ENCODE data around the gene MAPKAP1. TPM values are rescaled to one million over a fixed set of nuclear protein-coding genes. Genes with fewer than 3 reads are reported as not detected.
"Not testable (repeated sequence)": the region's sequence is repeated elsewhere in the genome, so short reads cannot be mapped to it uniquely, and the experiment has no call there.

MAPKAP1 gene
- total RNA-seq, 2 donors from 2014 or later = 42.2 to 66.5 TPM

DNA sequence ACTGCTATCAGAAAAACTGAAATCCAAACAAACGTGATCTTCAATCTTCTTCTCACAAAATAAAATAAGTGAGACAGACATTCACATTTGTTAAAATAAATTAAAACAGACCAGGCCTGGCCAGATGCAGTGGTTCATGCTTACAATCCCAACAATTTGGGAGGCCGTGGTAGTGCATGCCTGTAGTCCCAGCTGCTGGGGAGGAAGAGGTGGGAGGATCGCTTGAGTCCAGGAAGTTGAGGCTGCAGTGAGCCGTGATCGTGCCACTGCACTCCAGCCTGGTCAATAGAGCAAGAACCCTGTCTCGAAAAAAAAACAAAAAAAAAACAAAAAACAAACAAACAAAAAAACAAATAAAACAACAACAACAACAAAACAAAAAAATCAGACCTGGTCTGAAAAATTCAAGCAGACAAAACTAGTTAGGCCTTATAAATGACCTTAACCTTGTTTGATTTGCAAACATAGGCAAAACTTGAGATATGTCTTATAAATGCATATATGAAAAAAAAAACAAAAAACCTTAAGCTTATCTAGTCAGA, 10.8 kb downstream of the MAPKAP1 start:
- peaks cover 11% of the 10 kb centered on the region for H3K36me3 Mint-ChIP-seq (ENCODE audit: low read depth)
- H3K4me3 Mint-ChIP-seq = no peak overlapping the region
- H3K4me1 Mint-ChIP-seq = peaks cover 15% of the 10 kb centered on the region
- no peak overlapping the region for H3K27ac Mint-ChIP-seq
- no peaks in the 10 kb centered on the region for H3K9me3 Mint-ChIP-seq
- ATAC-seq (replicated peaks) = no peak
- no peaks in the 10 kb centered on the region for H3K27me3 Mint-ChIP-seq

DNA sequence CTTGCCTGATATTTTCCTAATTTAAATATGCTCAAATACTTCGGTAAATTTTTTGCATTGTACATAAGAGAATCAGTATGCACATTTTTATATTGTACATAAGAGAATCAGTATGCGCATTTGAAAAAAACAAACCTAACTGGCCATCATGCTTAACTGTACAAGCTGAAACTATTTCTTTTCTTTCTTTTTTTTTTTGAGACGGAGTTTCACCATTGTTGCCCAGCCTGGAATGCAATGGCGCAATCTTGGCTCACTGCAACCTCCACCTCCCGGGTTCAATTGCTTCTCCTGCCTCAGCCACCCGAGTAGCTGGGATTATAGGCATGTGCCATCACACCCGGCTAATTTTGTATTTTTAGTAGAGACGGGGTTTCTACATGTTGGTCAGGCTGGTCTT, 11.5 kb downstream of the MAPKAP1 start:
- H3K27me3 Mint-ChIP-seq; ATAC-seq (replicated peaks); H3K27ac Mint-ChIP-seq; H3K9me3 Mint-ChIP-seq; H3K4me3 Mint-ChIP-seq: not testable (repeated sequence)
- Mint-ChIP-seq H3K36me3 (ENCODE audit: low read depth) (peaks cover 11% of the 10 kb centered on the region), H3K4me1 (peaks cover 16% of the 10 kb centered on the region)

DNA sequence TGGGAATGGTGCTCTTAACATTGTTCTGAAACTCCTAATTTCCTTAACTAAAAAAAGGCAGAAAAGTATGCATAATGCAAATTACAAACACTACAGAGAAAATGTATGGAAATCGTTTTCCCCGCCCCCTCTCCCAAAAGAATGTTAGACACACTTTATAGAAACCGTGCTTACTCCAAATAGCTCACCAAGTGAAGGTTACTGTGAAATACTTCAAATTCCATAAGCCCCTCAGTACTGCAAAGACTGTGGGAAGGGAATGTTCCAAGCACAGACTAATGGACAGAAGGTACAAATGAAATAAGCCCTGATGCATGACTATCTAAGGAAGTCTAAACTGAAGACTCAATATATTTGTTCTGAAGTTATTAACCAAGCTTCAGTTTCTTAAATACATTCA, 12.5 kb downstream of the MAPKAP1 start:
- Mint-ChIP-seq H3K4me3 (no peak overlapping the region), H3K4me1 (peaks cover 22% of the 10 kb centered on the region), H3K27ac (no peak overlapping the region), H3K27me3 (no peaks in the 10 kb centered on the region), H3K9me3 (no peaks in the 10 kb centered on the region), H3K36me3 (ENCODE audit: low read depth) (peaks cover 11% of the 10 kb centered on the region)
- no peak for ATAC-seq (replicated peaks)

DNA sequence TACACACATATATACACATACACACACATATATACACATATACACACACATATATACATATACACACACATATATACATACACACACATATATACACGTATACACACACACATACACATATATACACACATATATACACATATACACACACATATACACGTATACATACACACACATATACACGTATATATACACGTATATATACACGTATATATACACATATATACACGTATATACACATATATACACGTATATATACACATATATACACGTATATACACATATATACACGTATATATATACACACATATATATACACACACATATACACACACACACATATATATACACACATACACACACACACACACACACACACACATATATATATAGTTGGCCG, 13.5 kb downstream of the MAPKAP1 start:
- H3K9me3 Mint-ChIP-seq; ATAC-seq (replicated peaks); H3K27ac Mint-ChIP-seq; H3K27me3 Mint-ChIP-seq; H3K4me3 Mint-ChIP-seq: not testable (repeated sequence)
- Mint-ChIP-seq H3K36me3 (ENCODE audit: low read depth) (peaks cover 11% of the 10 kb centered on the region), H3K4me1 (peaks cover 22% of the 10 kb centered on the region)

DNA sequence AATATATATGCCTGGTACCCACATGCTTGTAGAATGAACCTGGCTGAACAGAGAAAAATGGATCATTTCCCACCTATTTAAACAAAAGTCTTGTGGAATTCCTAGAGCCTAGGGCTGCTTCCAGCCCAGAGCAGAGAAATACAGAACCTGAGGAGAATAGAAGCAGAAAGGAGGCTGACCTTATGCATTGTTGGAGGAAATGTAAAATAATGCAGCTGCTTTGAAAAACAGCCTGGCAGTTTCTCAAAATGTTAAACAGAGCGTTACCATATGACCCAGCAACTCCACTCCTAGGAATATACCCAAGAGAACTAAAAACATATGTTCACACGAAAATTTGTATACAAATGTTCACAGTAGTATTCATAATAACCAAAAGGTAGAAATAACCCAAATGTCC, 15.1 kb downstream of the MAPKAP1 start:
- H3K36me3 Mint-ChIP-seq (ENCODE audit: low read depth) = peaks cover 10% of the 10 kb centered on the region
- peaks cover 17% of the 10 kb centered on the region for H3K4me1 Mint-ChIP-seq
- no peak overlapping the region for H3K27ac Mint-ChIP-seq
- no peaks in the 10 kb centered on the region for H3K27me3 Mint-ChIP-seq
- no peak for ATAC-seq (replicated peaks)
- no peak overlapping the region for H3K4me3 Mint-ChIP-seq
- no peaks in the 10 kb centered on the region for H3K9me3 Mint-ChIP-seq

DNA sequence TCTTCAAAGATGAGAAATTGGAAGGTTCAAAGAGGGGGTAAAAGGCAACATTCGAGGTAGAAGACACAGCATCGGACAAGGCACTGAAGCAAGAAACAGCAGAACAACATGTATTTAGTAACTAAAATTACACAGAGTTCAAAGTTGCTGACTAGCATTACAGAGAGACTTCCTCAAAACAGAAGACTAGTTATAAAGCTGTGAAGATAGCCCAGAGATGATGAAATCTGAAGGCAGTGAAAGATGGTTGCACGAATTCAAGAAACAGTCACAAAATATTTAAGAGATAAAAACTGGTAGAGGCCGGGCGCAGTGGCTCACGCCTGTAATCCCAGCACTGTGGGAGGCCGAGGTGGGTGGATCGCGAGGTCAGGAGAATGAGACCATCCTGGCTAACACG, 16.3 kb downstream of the MAPKAP1 start:
- no peak for ATAC-seq (replicated peaks)
- H3K9me3 Mint-ChIP-seq = no peaks in the 10 kb centered on the region
- H3K4me3 Mint-ChIP-seq = no peak overlapping the region
- H3K27me3 Mint-ChIP-seq = no peaks in the 10 kb centered on the region
- peaks cover 3% of the 10 kb centered on the region for H3K36me3 Mint-ChIP-seq (ENCODE audit: low read depth)
- peak overlapping the region; percentile 36 for H3K27ac Mint-ChIP-seq
- H3K4me1 Mint-ChIP-seq = peaks cover 12% of the 10 kb centered on the region

DNA sequence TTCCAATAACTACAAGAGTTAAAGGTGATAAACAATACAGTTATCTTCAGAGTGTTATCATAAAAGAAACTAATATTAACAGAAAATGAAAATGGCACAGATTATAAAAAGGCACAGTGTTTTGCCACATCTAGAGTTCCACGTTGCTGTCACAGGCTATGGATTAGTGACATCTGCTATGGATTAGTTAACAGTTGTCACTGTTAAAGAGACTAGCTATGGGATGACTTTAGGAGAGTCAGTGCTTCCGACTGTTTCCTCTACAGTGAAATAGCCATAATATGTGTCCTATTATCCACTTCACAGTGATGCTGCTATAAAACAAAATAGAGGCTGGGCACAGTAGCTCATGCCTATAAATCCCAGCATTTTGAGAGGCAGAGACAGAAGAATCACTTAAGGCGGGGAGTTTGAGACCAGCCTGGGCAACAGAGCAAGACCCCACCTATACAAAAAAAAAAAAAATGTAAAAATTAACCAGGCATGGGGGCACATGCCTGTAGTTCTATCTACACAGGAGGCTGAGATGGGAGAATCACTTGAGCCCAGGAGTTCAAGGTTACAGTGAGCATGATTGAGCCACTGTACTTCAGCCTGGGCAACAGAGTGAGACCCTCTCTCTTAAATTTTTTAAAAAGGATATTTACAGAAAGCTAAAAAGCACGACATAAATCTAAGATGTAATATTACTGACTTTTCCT, 19.7 kb downstream of the MAPKAP1 start:
- ATAC-seq (replicated peaks) = no peak
- Mint-ChIP-seq H3K4me3 (no peak overlapping the region), H3K27ac (no peak overlapping the region), H3K36me3 (ENCODE audit: low read depth) (peaks cover 30% of the 10 kb centered on the region), H3K9me3 (no peaks in the 10 kb centered on the region), H3K27me3 (no peaks in the 10 kb centered on the region), H3K4me1 (peaks cover 16% of the 10 kb centered on the region)

DNA sequence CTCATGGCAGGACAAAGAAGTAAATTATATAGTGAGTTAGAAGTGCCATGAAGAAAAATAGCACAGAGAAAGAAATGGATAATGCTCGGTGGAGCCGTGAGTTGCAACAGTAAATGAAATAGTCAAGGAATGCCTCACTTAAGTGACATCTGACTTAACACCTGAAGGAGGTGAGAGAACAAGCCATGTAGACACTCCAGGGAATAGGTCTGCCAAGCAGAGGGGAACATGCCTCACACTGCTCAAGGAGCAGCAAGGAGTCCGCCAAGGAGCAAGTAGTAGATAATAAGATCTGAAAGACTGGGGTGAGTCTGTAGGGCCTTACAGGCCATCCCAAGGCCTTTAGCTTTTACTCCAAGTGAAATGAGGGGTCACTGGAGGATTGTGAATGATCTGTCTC, 21.8 kb downstream of the MAPKAP1 start:
- Mint-ChIP-seq H3K4me1 (peaks cover 7% of the 10 kb centered on the region), H3K9me3 (no peaks in the 10 kb centered on the region), H3K36me3 (ENCODE audit: low read depth) (peaks cover 34% of the 10 kb centered on the region), H3K27ac (no peak overlapping the region), H3K4me3 (no peak overlapping the region), H3K27me3 (no peaks in the 10 kb centered on the region)
- no peak for ATAC-seq (replicated peaks)

DNA sequence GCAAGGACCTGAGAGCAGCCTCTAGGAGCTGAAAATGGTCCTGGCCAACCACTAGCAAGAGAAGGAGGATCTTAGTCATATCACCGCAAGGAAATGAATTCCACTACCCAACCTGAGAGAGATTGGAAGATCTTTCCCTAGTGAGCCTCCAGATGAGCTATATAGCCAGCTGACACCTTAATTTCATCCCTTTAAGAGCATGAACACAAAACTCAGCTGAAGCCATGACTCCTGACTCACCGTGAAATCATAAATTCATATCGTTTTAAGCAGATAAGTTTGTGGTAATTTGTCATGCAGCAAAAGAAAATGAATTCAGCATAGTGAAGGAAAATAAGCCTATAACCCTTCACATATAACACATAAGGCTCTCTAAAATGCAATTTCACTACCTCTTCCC, 23.5 kb downstream of the MAPKAP1 start:
- Mint-ChIP-seq H3K27ac (no peak overlapping the region), H3K4me3 (no peak overlapping the region), H3K4me1 (peaks cover 4% of the 10 kb centered on the region), H3K9me3 (no peaks in the 10 kb centered on the region), H3K27me3 (no peaks in the 10 kb centered on the region), H3K36me3 (ENCODE audit: low read depth) (peaks cover 34% of the 10 kb centered on the region)
- peak; percentile 26 for ATAC-seq (replicated peaks)

DNA sequence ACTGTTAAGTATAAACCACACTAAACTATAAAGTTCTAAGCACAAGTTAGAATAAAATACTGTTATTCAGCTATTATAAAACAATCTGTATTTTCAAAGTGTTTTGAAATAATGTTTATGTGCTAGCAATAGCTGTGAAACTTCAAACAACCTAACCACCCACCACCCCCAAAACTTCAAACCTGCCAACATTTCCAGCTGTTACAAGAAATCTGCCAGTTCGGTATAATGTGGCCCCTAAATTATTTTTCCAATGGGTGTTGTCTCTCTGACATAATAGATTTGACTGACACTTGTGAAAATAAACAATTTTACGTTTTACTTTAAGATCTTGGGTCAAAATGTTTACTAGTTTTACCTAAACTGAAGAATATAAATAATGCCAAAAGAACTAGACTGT, 24.7 kb downstream of the MAPKAP1 start:
- peaks cover 4% of the 10 kb centered on the region for H3K4me1 Mint-ChIP-seq
- H3K4me3 Mint-ChIP-seq = no peak overlapping the region
- ATAC-seq (replicated peaks) = no peak
- H3K9me3 Mint-ChIP-seq = no peaks in the 10 kb centered on the region
- peaks cover 34% of the 10 kb centered on the region for H3K36me3 Mint-ChIP-seq (ENCODE audit: low read depth)
- H3K27ac Mint-ChIP-seq = no peak overlapping the region
- H3K27me3 Mint-ChIP-seq = no peaks in the 10 kb centered on the region

DNA sequence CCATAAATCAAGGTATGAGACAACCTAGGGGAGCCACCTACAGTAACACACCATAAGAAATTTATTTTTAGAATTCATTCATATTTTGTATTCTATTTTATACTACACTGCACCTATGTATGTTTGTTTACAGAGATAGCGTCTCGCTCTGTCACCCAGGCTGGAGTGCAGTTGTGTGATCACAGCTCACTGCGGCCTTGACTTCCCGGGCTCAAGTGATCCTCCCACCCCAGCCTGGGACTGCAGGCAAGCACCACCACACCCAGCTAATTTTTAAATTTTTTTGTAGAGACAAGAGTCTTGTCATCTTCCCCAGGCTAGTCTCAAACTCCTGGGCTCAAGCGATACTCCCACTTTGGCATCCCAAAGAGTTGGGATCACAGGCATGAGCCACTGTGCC, 25.4 kb downstream of the MAPKAP1 start:
- Mint-ChIP-seq H3K4me3 (no peak overlapping the region), H3K27ac (no peak overlapping the region), H3K9me3 (no peaks in the 10 kb centered on the region), H3K36me3 (ENCODE audit: low read depth) (peaks cover 34% of the 10 kb centered on the region), H3K4me1 (peaks cover 4% of the 10 kb centered on the region), H3K27me3 (no peaks in the 10 kb centered on the region)
- ATAC-seq (replicated peaks) = no peak

DNA sequence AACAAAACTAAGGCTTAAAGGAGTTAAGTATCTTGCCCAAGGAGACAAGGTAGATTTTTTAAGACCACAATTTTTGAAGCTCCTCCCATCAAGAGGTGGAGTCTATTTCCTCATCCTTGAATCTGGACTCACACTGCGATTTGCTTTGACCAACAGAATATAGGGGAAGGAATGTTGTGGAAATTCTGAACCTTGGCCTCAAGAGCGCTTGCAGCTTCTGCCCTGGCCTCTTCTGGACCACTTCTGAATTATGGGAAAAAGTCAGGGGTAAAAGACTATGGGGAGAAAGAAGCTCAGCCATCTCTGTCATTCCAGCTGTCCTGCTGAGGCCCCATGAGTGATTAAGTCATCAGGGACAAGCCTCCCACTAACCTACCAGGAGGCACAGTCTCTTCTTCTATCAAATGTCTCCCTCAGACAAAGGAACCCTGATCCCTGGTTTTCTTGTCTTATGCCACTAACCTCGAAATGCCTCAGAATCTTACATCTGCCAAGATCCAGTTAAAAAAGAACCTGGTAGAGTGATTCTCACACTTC, 25.9 kb downstream of the MAPKAP1 start:
- peaks cover 34% of the 10 kb centered on the region for H3K36me3 Mint-ChIP-seq (ENCODE audit: low read depth)
- H3K27me3 Mint-ChIP-seq = no peaks in the 10 kb centered on the region
- no peak overlapping the region for H3K4me3 Mint-ChIP-seq
- no peak for ATAC-seq (replicated peaks)
- H3K27ac Mint-ChIP-seq = no peak overlapping the region
- peaks cover 4% of the 10 kb centered on the region for H3K4me1 Mint-ChIP-seq
- no peaks in the 10 kb centered on the region for H3K9me3 Mint-ChIP-seq

DNA sequence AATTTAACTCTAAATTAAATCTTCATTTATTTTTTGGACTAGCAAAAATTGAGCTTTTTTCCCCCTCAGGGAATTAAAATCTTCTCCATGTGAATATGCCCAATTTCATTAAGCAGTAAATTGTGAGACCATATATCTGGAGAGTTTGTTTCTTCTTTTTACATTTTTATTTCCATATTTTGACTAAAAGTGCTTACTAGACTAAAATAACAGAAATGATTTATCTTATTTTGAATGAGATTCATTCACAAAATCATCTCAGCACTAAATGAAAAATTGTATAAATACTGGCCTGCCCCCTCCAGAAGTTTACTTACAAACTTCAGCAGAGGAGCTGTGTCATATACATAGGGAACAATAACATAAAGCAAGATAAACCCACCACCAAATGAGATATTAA, 26.6 kb downstream of the MAPKAP1 start:
- no peaks in the 10 kb centered on the region for H3K27me3 Mint-ChIP-seq
- peaks cover 6% of the 10 kb centered on the region for H3K4me1 Mint-ChIP-seq

DNA sequence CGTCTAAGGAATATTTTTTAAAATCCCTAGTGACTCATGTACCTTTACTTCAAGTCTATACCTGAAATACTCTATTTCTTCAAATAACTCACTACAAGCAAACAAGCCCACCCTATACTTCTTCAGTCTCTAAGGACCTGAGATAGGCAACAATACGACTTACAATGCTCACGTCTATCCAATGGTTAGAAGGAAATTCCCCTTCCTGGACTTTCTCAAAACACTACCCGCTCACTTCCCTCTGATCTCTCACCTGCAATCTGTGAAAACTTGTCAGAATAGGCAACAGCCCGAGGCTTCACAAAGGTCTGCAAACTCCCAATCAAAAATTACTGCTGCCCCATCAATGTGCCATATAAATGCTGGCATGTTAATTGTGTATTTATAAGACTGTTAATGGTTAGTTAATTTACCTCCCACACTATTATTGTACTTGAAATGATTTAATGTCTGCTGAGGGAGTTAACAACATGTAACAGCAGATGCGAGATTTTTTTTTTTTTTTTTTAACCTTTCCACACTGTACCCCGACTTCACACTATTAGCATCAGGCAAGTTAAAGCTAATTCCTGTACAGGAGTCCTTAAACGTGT, 27.3 kb downstream of the MAPKAP1 start:
- H3K36me3 Mint-ChIP-seq (ENCODE audit: low read depth) = peaks cover 21% of the 10 kb centered on the region
- no peaks in the 10 kb centered on the region for H3K27me3 Mint-ChIP-seq
- ATAC-seq (replicated peaks) = no peak
- no peaks in the 10 kb centered on the region for H3K9me3 Mint-ChIP-seq
- H3K4me3 Mint-ChIP-seq = no peak overlapping the region
- H3K27ac Mint-ChIP-seq = no peak overlapping the region
- peaks cover 8% of the 10 kb centered on the region for H3K4me1 Mint-ChIP-seq

More for the DNA sequence above, 26.6 kb downstream of the MAPKAP1 start:
- H3K36me3 Mint-ChIP-seq (ENCODE audit: low read depth) = peaks cover 29% of the 10 kb centered on the region
- H3K9me3 Mint-ChIP-seq = no peaks in the 10 kb centered on the region
- H3K27ac Mint-ChIP-seq = no peak overlapping the region
- ATAC-seq (replicated peaks) = no peak
- no peak overlapping the region for H3K4me3 Mint-ChIP-seq
